ENCODE data around the gene C16orf78.

Gene C16orf78

GRCh38 chr16:49378816-49379215 lies 5.2 kb downstream of the C16orf78 start:
- no peak overlapping the region for H3K4me3 ChIP-seq (replicated peaks; ENCODE audit: insufficient read depth, low read length)
- TF ChIP-seq SPI1 (IDR thresholded peaks at IDR 0.05; ENCODE audit: borderline replicate concordance, low read depth) (no peak), CTCF (IDR thresholded peaks at IDR 0.05; ENCODE audit: insufficient read depth, low read length) (no peak), POLR2AphosphoS5 (IDR thresholded peaks at IDR 0.05; ENCODE audit: low read depth) (no peak), GABPA (IDR thresholded peaks at IDR 0.05; ENCODE audit: low read depth) (no peak)
- TF ChIP-seq, protein P1, sequence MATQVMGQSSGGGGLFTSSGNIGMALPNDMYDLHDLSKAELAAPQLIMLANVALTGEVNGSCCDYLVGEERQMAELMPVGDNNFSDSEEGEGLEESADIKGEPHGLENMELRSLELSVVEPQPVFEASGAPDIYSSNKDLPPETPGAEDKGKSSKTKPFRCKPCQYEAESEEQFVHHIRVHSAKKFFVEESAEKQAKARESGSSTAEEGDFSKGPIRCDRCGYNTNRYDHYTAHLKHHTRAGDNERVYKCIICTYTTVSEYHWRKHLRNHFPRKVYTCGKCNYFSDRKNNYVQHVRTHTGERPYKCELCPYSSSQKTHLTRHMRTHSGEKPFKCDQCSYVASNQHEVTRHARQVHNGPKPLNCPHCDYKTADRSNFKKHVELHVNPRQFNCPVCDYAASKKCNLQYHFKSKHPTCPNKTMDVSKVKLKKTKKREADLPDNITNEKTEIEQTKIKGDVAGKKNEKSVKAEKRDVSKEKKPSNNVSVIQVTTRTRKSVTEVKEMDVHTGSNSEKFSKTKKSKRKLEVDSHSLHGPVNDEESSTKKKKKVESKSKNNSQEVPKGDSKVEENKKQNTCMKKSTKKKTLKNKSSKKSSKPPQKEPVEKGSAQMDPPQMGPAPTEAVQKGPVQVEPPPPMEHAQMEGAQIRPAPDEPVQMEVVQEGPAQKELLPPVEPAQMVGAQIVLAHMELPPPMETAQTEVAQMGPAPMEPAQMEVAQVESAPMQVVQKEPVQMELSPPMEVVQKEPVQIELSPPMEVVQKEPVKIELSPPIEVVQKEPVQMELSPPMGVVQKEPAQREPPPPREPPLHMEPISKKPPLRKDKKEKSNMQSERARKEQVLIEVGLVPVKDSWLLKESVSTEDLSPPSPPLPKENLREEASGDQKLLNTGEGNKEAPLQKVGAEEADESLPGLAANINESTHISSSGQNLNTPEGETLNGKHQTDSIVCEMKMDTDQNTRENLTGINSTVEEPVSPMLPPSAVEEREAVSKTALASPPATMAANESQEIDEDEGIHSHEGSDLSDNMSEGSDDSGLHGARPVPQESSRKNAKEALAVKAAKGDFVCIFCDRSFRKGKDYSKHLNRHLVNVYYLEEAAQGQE (IDR thresholded peaks at IDR 0.05; ENCODE audit: insufficient replicate concordance, low read depth): no peak
- no peak overlapping the region for H3K27ac ChIP-seq (replicated peaks)
- H3K27me3 ChIP-seq (ENCODE audit: insufficient read depth, poor library complexity, severe bottlenecking): no peaks in the 10 kb centered on the region
- no peak for DNase-seq (ENCODE audit: low read depth in 1 of 2, low spot score in 1 of 2)

DNA sequence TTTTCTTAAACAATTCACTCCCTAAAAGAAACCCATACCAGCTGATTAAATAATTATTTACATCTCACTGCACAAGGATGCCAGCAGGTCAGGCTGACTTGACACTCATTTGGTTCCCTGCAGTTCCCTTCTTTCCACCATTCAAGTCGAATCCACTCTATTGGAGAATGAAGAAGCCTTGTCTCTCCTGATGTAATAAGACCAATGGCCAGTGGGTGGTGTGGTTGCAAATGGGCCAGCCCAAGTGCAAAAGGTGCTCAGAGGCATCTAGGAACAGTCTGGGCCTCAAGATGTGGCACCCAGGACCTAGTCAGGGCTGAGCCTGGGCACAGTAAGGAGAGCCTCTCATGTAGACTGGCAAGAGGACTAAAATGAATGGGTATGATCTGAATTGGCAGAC lies 9.3 kb downstream of the C16orf78 start:
- TF ChIP-seq GABPA (IDR thresholded peaks at IDR 0.05; ENCODE audit: low read depth): no peak
- no peak for TF ChIP-seq SPI1 (IDR thresholded peaks at IDR 0.05; ENCODE audit: borderline replicate concordance, low read depth)
- no peak for TF ChIP-seq CTCF (IDR thresholded peaks at IDR 0.05; ENCODE audit: insufficient read depth, low read length)
- TF ChIP-seq POLR2AphosphoS5 (IDR thresholded peaks at IDR 0.05; ENCODE audit: low read depth): no peak
- TF ChIP-seq, protein P1 (IDR thresholded peaks at IDR 0.05; ENCODE audit: insufficient replicate concordance, low read depth): no peak
- Histone ChIP-seq H3K27me3 (ENCODE audit: insufficient read depth, poor library complexity, severe bottlenecking) (no peaks in the 10 kb centered on the region), H3K27ac (replicated peaks) (no peak overlapping the region), H3K4me3 (replicated peaks; ENCODE audit: insufficient read depth, low read length) (no peak overlapping the region)
- no peak for DNase-seq (ENCODE audit: low read depth in 1 of 2, low spot score in 1 of 2)

GRCh38 chr16:49395021-49395420 lies 21.4 kb downstream of the C16orf78 start:
- peaks cover 2% of the 10 kb centered on the region for H3K27me3 ChIP-seq (ENCODE audit: insufficient read depth, poor library complexity, severe bottlenecking)
- TF ChIP-seq, protein P1 (IDR thresholded peaks at IDR 0.05; ENCODE audit: insufficient replicate concordance, low read depth): no peak
- no peak for TF ChIP-seq POLR2AphosphoS5 (IDR thresholded peaks at IDR 0.05; ENCODE audit: low read depth)
- no peak for TF ChIP-seq GABPA (IDR thresholded peaks at IDR 0.05; ENCODE audit: low read depth)
- no peak for TF ChIP-seq CTCF (IDR thresholded peaks at IDR 0.05; ENCODE audit: insufficient read depth, low read length)
- no peak for TF ChIP-seq SPI1 (IDR thresholded peaks at IDR 0.05; ENCODE audit: borderline replicate concordance, low read depth)
- DNase-seq (ENCODE audit: low read depth in 1 of 2, low spot score in 1 of 2): no peak
- H3K4me3 ChIP-seq (replicated peaks; ENCODE audit: insufficient read depth, low read length): no peak overlapping the region
- H3K27ac ChIP-seq (replicated peaks): no peak overlapping the region
